Panc1 (cell line): ENCODE data around the gene OR4F6. TPM values are rescaled to one million over a fixed set of nuclear protein-coding genes. Genes with fewer than 3 reads are reported as not detected.
"Not testable (repeated sequence)": the region's sequence is repeated elsewhere in the genome, so short reads cannot be mapped to it uniquely, and the experiment has no call there.

Experiments used
- ATAC-seq: fragments of 200-7000 bp; cut with Tn5 transposase; 2 replicates; pipeline ENCODE4 v1.9.1; 2020; ENCODE audit warnings: mild to moderate bottlenecking, moderate library complexity
- Bru-seq: library from RNA; stranded (reverse); fragments of 400-500 nt; gene quantifications from one replicate; lab custom pipeline; 2021; lab: Mats Ljungman, UMichigan
- BruChase-seq, 2 experiments: library from RNA; stranded (reverse); fragments of 400-500 nt; gene quantifications; one replicate each; lab custom pipeline; 2021; lab: Mats Ljungman, UMichigan
- BruUV-seq: library from RNA; stranded (reverse); fragments of 400-500 nt; replicated peaks from 2 replicates; lab custom pipeline; 2021; lab: Mats Ljungman, UMichigan
- CTCF ChIA-PET: fragments of 300-600 bp; sonication (Branson Sonifier 250); formaldehyde crosslinking; loops from one replicate; lab custom pipeline; 2022; ENCODE audit warnings: antibody characterized with exemption; lab: Charles Lee
- POLR2A ChIA-PET: fragments of 300-600 bp; sonication (Branson Sonifier 250); formaldehyde crosslinking; loops from one replicate; lab custom pipeline; 2022; ENCODE audit warnings: antibody characterized with exemption; lab: Charles Lee
- DNase-seq: peaks from one replicate; pipeline ENCODE4 v3.0.0-alpha.2; 2010; ENCODE audit warnings: low read depth, low spot score
- H3K27ac ChIP-seq: 2 replicates; pipeline ENCODE4 v1.5.1; 2011; ENCODE audit warnings: mild to moderate bottlenecking, low read length, inconsistent platforms
- H3K27me3 ChIP-seq: fragments of 200-500 bp; sonication (Bioruptor generic); 2 replicates; pipeline ENCODE4 v1.6.0; 2014; ENCODE audit warnings: low read length, inconsistent platforms; ENCODE audit not compliant: control insufficient read depth, insufficient read depth
- H3K36me3 ChIP-seq: fragments of 200-500 bp; sonication (Bioruptor generic); 2 replicates; pipeline ENCODE4 v1.5.1; 2014; ENCODE audit warnings: inconsistent platforms, mild to moderate bottlenecking, low read length, moderate library complexity; ENCODE audit not compliant: control insufficient read depth, insufficient read depth
- H3K4me1 ChIP-seq: 2 replicates; pipeline ENCODE4 v1.5.1; 2011; ENCODE audit warnings: inconsistent platforms, mild to moderate bottlenecking, low read length, moderate library complexity; ENCODE audit not compliant: control insufficient read depth, insufficient read depth
- H3K4me3 ChIP-seq, 2 experiments: 2 replicates each; pipeline ENCODE4 v1.5.1; 2011 to 2012; ENCODE audit warnings: low read depth in 2 of 2, low read length in 2 of 2, mild to moderate bottlenecking in 2 of 2, inconsistent platforms in 1 of 2, moderate library complexity in 1 of 2
- H3K9me3 ChIP-seq: fragments of 200-500 bp; sonication (Bioruptor generic); 2 replicates; pipeline ENCODE4 v1.5.1; 2014; ENCODE audit warnings: low read depth, mild to moderate bottlenecking, inconsistent platforms, low read length, moderate library complexity; ENCODE audit not compliant: control insufficient read depth, insufficient read depth
- CTCF ChIP-seq: fragments of 450-650 bp; IDR thresholded peaks from 2 replicates; pipeline ENCODE4 v1.5.1; 2017; ENCODE audit warnings: mild to moderate bottlenecking
- POLR2AphosphoS5 ChIP-seq: IDR thresholded peaks from 2 replicates; pipeline ENCODE4 v1.6.1; 2012; ENCODE audit warnings: mild to moderate bottlenecking, low read depth, low read length, moderate library complexity
- SIN3A ChIP-seq: IDR thresholded peaks from 2 replicates; pipeline ENCODE4 v1.6.1; 2012; ENCODE audit warnings: low read depth, mild to moderate bottlenecking, low read length, moderate library complexity, borderline replicate concordance; ENCODE audit not compliant: insufficient read depth
- TCF7L2 ChIP-seq: IDR thresholded peaks from 2 replicates; pipeline ENCODE4 v1.6.1; 2011; ENCODE audit warnings: mild to moderate bottlenecking, low read depth, low read length, inconsistent platforms
- in situ Hi-C: cut with HindIII; loops from 2 replicates; pipeline ENCODE4 v1.10.0; 2016; ENCODE audit warnings: low sequenced_read_pairs, low pct_unique_long_range_greater_than_20kb
- intact Hi-C: fragments of 100-400 bp; cut with micrococcal nuclease; formaldehyde crosslinking; loops from one replicate; pipeline ENCODE4 v1.10.0; 2022; ENCODE audit not compliant: unreplicated experiment
- long read RNA-seq: library from polyadenylated mRNA; unstranded; transcript quantifications from one replicate; pipeline ENCODE4 v2.0.0, GENCODE V29; 2021; ENCODE audit not compliant: unreplicated experiment
- polyA plus RNA-seq: library from polyadenylated mRNA; unstranded; fragments of >200 nt; gene quantifications from one replicate; pipeline ENCODE4 v1.2.1, GENCODE V29; 2012; ENCODE audit warnings: missing spikeins; ENCODE audit not compliant: insufficient read length
- total RNA-seq: library from RNA; stranded (reverse); gene quantifications from one replicate; pipeline ENCODE4 v1.2.1, GENCODE V29; 2021; ENCODE audit not compliant: unreplicated experiment
- TF ChIP-seq, protein P1 (sequence below), 2 experiments: IDR thresholded peaks; 2 replicates each; pipeline ENCODE4 v1.6.1; 2011 to 2012; ENCODE audit warnings: low read depth in 2 of 2, control low read depth in 1 of 2, low read length in 1 of 2, mild to moderate bottlenecking in 1 of 2, moderate library complexity in 1 of 2; ENCODE audit not compliant: insufficient read depth in 1 of 2

The OR4F6 gene, protein sequence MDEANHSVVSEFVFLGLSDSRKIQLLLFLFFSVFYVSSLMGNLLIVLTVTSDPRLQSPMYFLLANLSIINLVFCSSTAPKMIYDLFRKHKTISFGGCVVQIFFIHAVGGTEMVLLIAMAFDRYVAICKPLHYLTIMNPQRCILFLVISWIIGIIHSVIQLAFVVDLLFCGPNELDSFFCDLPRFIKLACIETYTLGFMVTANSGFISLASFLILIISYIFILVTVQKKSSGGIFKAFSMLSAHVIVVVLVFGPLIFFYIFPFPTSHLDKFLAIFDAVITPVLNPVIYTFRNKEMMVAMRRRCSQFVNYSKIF
- total RNA-seq: not detected
- polyA plus RNA-seq: not detected
- not detected for Bru-seq, nascent RNA
- BruChase-seq, experiment 1, labeled RNA remaining after a 2-hour chase: percentile 14 among the genes with signal in this experiment
- not detected for BruChase-seq, experiment 2, labeled RNA remaining after a 6-hour chase
- long read RNA-seq: 0 reads

- in situ Hi-C loops (no loop called here), intact Hi-C loops (no loop called here)
- ChIA-PET CTCF (no interaction called here), POLR2A (no interaction called here)
- Histone ChIP-seq H3K27me3 (peaks cover 4% of the 10 kb centered on the region; the same call in 1 of the 2 replicates), H3K4me1 (no peaks in the 10 kb centered on the region), H3K9me3 (no peaks in the 10 kb centered on the region), H3K4me3 (no peak within 1 kb of the TSS), H3K36me3 (no peaks in the 10 kb centered on the region), H3K27ac (no peak within 1 kb of the TSS)
- ATAC-seq (no peak), DNase-seq (no peak)
- TF ChIP-seq SIN3A (no peak), POLR2AphosphoS5 (no peak), CTCF (no peak), TCF7L2 (no peak)
- TF ChIP-seq, protein P1, sequence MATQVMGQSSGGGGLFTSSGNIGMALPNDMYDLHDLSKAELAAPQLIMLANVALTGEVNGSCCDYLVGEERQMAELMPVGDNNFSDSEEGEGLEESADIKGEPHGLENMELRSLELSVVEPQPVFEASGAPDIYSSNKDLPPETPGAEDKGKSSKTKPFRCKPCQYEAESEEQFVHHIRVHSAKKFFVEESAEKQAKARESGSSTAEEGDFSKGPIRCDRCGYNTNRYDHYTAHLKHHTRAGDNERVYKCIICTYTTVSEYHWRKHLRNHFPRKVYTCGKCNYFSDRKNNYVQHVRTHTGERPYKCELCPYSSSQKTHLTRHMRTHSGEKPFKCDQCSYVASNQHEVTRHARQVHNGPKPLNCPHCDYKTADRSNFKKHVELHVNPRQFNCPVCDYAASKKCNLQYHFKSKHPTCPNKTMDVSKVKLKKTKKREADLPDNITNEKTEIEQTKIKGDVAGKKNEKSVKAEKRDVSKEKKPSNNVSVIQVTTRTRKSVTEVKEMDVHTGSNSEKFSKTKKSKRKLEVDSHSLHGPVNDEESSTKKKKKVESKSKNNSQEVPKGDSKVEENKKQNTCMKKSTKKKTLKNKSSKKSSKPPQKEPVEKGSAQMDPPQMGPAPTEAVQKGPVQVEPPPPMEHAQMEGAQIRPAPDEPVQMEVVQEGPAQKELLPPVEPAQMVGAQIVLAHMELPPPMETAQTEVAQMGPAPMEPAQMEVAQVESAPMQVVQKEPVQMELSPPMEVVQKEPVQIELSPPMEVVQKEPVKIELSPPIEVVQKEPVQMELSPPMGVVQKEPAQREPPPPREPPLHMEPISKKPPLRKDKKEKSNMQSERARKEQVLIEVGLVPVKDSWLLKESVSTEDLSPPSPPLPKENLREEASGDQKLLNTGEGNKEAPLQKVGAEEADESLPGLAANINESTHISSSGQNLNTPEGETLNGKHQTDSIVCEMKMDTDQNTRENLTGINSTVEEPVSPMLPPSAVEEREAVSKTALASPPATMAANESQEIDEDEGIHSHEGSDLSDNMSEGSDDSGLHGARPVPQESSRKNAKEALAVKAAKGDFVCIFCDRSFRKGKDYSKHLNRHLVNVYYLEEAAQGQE (IDR thresholded peaks at IDR 0.05; ENCODE audit: insufficient read depth in 1 of 2, low read depth in 2 of 2, low read length in 1 of 2): no peak
- no TSS peak for BruUV-seq
Observed at GRCh38 chr15:101803209-101803608, at the start of gene OR4F6. OR4F6 (plus strand) TSS chr15:101803509; CDS start chr15:101805720, 2,211 bp downstream.

DNA sequence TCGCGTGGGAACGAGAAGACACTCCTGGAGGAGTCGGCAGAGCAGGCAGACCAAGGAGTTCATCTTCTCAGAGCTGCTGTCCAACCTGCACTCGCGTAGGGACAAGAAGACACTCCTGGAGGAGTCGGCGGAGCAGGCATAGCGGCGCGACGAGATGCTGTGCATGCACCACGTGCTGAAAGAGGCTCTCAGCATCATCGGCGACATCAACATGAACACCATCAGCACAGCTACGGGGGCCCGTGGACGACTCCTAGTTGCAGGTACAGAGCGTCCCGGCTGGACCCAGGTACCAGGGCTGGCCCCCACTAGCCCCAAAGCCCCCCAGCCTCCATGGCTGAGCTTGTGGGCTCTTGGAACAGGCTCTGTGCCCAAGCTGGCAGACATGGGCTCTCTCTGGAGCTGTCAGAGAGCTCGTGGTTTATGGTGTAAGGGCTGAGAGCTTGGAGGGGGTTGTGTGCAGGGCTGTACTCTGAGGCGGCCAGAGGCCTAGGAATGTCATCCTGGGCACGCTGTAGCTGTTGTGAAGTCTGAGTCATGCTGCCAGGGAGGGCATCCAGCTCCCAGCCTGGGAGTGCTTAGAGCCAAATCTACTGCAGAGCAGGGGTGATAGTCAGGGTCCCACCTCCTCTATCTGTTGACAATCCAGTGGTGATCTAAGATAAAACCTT lies 38.5 kb upstream of the OR4F6 start:
- H3K27me3 ChIP-seq, H3K4me1 ChIP-seq, BruUV-seq, ATAC-seq, H3K27ac ChIP-seq, in situ Hi-C loops, intact Hi-C loops, H3K36me3 ChIP-seq, POLR2A ChIA-PET, H3K9me3 ChIP-seq, H3K4me3 ChIP-seq, DNase-seq, CTCF ChIA-PET: not testable (repeated sequence)

DNA sequence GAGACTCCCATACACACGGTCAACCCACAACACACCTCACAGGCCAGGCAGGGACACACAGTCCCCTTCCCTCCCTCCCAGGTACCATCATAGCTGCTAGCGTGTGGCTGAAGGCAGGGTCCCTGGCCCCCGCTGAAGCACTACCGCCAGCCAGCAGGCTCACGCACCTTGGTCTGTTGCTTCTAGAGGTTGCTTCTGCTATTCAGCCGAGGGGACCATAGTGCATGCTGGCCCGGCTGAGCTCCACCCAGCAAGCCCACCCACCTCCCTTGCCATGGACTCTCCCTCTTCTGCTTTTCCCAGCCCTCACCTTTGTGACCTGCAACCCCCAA lies 38.0 kb upstream of the OR4F6 start:
- DNase-seq, BruUV-seq, ATAC-seq, H3K4me1 ChIP-seq, POLR2A ChIA-PET, H3K9me3 ChIP-seq, CTCF ChIA-PET, H3K4me3 ChIP-seq, intact Hi-C loops, H3K27ac ChIP-seq, in situ Hi-C loops, H3K27me3 ChIP-seq, H3K36me3 ChIP-seq: not testable (repeated sequence)
